ENCODE measurements around the gene AKAP10. TPM values are rescaled to one million over a fixed set of nuclear protein-coding genes. Genes with fewer than 3 reads are reported as not detected.
"Not testable (repeated sequence)": the region's sequence is repeated elsewhere in the genome, so short reads cannot be mapped to it uniquely, and the experiment has no call there.

Gene AKAP10, protein sequence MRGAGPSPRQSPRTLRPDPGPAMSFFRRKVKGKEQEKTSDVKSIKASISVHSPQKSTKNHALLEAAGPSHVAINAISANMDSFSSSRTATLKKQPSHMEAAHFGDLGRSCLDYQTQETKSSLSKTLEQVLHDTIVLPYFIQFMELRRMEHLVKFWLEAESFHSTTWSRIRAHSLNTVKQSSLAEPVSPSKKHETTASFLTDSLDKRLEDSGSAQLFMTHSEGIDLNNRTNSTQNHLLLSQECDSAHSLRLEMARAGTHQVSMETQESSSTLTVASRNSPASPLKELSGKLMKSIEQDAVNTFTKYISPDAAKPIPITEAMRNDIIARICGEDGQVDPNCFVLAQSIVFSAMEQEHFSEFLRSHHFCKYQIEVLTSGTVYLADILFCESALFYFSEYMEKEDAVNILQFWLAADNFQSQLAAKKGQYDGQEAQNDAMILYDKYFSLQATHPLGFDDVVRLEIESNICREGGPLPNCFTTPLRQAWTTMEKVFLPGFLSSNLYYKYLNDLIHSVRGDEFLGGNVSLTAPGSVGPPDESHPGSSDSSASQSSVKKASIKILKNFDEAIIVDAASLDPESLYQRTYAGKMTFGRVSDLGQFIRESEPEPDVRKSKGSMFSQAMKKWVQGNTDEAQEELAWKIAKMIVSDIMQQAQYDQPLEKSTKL
- 29.0 TPM for total RNA-seq

DNA sequence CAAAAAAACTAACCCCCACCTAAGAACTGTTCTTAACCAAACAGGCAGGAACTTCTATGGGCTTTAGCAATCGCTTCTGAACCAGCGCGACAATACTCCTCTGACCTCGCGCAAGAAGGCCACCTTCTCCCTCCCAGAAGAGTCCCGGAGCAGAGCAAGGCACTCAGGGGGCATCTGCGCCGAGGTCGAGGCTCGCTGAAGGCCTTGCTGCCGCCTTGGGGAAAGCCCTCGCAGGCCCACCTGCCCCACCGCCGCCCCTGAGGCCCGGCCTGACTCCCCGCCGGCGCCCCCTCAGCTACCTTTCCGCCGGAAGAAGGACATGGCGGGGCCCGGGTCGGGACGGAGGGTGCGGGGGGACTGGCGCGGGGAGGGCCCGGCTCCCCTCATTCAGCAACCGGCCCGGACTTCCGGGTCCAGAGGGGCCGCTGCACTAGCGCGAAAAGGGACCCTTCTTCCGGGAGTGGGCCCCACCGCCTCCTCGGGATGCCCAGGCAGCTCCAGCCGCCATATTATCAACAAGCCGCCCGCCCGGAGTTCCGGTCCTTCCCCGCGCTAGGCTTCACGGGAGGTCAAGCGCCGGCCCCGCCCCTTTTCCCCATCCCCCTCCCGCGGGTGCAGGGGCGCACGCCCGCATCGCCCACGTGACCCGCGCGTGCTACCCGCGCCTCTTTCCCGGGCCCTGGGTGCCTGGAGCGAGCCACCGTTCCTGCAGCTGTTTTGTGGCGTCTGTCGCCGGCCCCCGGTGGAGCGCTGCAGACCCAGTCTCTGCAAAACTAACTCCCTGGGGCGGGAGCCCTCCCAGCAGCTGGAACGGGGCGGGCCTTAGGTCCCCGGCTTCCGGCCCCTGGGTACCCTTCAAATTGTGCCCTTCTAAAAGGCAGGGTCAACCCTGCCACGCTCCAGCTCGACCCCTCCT, at the start of gene AKAP10:
TSS of gene AKAP10 (minus strand) at position 536 of the 916 bp plus-strand sequence. CDS start at position 387, 149 bp downstream.
- Histone ChIP-seq H3K4me3 (ENCODE audit: low read length) (peak within 1 kb of the TSS; percentile 83), H3K9me3 (ENCODE audit: low read depth, low read length) (no peaks in the 10 kb centered on the region), H3K4me1 (ENCODE audit: insufficient read depth, low read length) (peaks cover 71% of the 10 kb centered on the region), H3K27me3 (ENCODE audit: insufficient read depth, low read length) (no peaks in the 10 kb centered on the region)

DNA sequence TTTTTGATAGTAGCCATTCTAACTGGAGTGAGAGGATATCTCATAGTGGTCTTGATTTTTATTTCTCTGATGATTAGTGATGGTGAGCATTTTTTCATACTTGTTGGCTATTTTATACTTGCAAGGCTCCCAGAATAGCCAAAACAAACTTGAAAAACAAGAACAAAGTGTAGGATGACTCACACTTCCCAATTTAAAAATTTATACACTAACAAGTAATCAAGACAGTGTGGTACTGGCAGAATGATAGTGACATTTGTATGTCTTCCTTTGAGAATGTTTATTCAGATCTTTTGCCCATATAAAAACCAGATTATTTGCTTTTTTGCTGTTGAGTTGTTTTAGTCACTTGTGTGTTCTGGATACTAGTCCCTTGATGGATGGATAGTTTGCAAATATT, 49.3 kb upstream of the AKAP10 start:
- Histone ChIP-seq H3K4me1 (ENCODE audit: insufficient read depth, low read length) (peaks cover 20% of the 10 kb centered on the region), H3K4me3 (ENCODE audit: low read length) (no peak overlapping the region)

GRCh38 chr17:20022701-20023100, 45.1 kb upstream of the AKAP10 start:
- Histone ChIP-seq H3K9me3 (ENCODE audit: low read depth, low read length) (no peaks in the 10 kb centered on the region), H3K4me1 (ENCODE audit: insufficient read depth, low read length) (peaks cover 15% of the 10 kb centered on the region), H3K27me3 (ENCODE audit: insufficient read depth, low read length) (no peaks in the 10 kb centered on the region), H3K4me3 (ENCODE audit: low read length) (no peak overlapping the region)

More for the DNA sequence above, 49.3 kb upstream of the AKAP10 start:
- no peaks in the 10 kb centered on the region for H3K27me3 ChIP-seq (ENCODE audit: insufficient read depth, low read length)
- H3K9me3 ChIP-seq (ENCODE audit: low read depth, low read length), result no peaks in the 10 kb centered on the region

GRCh38 chr17:20016475-20016992, 38.9 kb upstream of the AKAP10 start:
- H3K4me3 ChIP-seq (ENCODE audit: low read length); H3K4me1 ChIP-seq (ENCODE audit: insufficient read depth, low read length); H3K9me3 ChIP-seq (ENCODE audit: low read depth, low read length): not testable (repeated sequence)
- peaks cover 25% of the 10 kb centered on the region for H3K27me3 ChIP-seq (ENCODE audit: insufficient read depth, low read length)

GRCh38 chr17:20012017-20012536, 34.4 kb upstream of the AKAP10 start:
- Histone ChIP-seq H3K27me3 (ENCODE audit: insufficient read depth, low read length) (peaks cover 49% of the 10 kb centered on the region), H3K4me3 (ENCODE audit: low read length) (no peak overlapping the region), H3K9me3 (ENCODE audit: low read depth, low read length) (no peaks in the 10 kb centered on the region), H3K4me1 (ENCODE audit: insufficient read depth, low read length) (peaks cover 20% of the 10 kb centered on the region)

- Histone ChIP-seq H3K9me3 (ENCODE audit: low read depth, low read length) (no peaks in the 10 kb centered on the region), H3K27me3 (ENCODE audit: insufficient read depth, low read length) (peaks cover 59% of the 10 kb centered on the region), H3K4me1 (ENCODE audit: insufficient read depth, low read length) (peaks cover 20% of the 10 kb centered on the region), H3K4me3 (ENCODE audit: low read length) (no peak overlapping the region)
These were observed 33.3 kb upstream of the AKAP10 start for GRCh38 chr17:20010936-20011335.

DNA sequence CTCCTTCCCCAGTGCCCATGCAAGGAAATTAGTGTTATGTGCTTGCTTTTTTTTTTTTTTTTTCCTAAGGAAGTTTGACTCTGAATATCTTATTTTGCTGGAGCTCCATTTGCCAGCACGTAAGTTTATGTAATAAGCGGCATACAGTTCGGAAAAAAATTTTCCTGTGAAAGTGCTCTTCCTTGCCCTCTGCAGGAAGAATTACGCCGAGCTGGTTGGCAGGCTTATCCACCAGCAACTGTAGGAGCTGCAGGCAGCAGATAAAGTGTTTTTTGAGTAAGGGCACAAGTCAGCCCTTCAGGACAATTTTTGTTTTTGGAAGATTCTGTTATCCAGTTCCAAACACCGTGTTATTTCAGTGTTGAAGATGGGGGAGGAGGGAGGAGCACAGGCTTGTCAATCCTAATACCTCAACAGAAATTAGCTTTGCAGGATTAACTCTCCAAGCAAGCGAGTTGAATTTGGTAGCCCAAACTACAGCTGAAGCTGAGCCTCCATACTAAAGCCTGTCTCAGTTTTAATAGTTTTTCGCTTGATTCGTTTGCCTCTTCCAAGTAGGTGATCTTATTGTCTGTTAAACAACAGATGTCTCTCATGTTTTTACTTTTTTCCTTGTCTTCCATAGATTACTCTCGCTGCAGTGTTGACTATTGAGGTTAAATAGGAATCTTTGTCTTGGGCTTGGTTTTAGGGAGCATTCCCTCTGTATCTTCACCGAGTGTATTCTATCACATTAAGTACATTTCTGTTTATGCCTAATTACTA, 32.7 kb upstream of the AKAP10 start:
- H3K9me3 ChIP-seq (ENCODE audit: low read depth, low read length), result no peaks in the 10 kb centered on the region
- peak overlapping the region; percentile 48 for H3K4me3 ChIP-seq (ENCODE audit: low read length)
- H3K4me1 ChIP-seq (ENCODE audit: insufficient read depth, low read length), result peaks cover 20% of the 10 kb centered on the region
- peaks cover 60% of the 10 kb centered on the region for H3K27me3 ChIP-seq (ENCODE audit: insufficient read depth, low read length)

- H3K27me3 ChIP-seq (ENCODE audit: insufficient read depth, low read length), result peaks cover 58% of the 10 kb centered on the region
- peak within 1 kb of the TSS; percentile 48 for H3K4me3 ChIP-seq (ENCODE audit: low read length)
- peaks cover 20% of the 10 kb centered on the region for H3K4me1 ChIP-seq (ENCODE audit: insufficient read depth, low read length)
- H3K9me3 ChIP-seq (ENCODE audit: low read depth, low read length), result no peaks in the 10 kb centered on the region
These were observed 31.9 kb upstream of the AKAP10 start, which contains the start of gene SPECC1 for GRCh38 chr17:20009302-20010098. Gene SPECC1, plus strand, starts transcription at chr17:20009359. Its CDS starts 87,293 bp downstream, at chr17:20096652.

DNA sequence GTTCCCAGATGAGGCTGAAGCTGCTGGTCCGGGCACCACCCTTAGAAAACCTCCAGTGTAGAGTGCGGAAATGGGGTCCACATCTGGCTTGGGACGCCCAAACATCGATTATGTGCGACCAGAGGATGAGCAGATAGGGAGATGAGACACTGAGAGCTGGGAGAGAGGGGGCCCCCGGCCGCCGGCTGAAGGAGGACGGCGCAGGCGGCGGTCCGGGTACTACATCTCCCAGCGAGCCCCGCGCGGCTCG, 31.3 kb upstream of the AKAP10 start:
- Histone ChIP-seq H3K4me1 (ENCODE audit: insufficient read depth, low read length) (peaks cover 20% of the 10 kb centered on the region), H3K4me3 (ENCODE audit: low read length) (peak overlapping the region; percentile 48), H3K27me3 (ENCODE audit: insufficient read depth, low read length) (peaks cover 56% of the 10 kb centered on the region), H3K9me3 (ENCODE audit: low read depth, low read length) (no peaks in the 10 kb centered on the region)

DNA sequence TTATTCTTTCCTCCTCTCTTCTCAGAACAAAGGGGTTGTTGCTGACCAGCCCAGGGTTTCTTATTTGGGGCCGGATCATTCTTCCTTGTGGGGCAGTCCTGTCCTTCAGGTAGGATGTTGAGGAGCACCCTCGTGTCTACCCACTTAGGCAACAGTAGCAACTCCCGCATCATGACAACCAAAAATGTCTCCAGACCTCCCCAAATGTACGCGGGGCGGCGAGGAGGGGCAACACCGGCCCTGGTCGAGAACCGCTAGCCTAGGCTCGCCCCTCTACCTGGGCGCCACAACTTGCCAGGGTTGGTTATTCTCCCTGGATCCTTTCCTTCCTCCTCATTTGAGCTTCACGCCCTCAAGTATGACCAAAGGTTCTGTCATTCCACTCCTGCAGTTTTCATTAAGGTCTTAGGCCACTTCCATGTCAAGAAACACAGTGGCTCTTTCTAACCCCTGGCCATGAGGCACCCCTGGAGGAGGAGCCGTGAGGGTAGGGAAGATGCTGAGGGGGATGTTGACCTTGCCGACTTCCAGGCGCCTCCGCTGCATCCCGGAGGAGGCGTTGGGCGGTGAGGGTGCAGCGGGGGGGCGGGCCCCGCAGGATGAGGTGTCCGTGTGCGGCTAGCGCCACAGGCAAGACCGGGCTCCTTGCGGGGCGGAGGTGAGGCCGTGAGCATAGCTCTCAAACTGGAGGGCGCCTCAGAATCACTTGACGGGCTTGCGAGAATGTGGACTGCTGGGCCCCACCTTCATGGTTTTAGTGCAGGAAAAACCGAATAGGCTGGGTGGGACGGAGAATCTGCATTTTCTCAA, 30.8 kb upstream of the AKAP10 start:
- H3K27me3 ChIP-seq (ENCODE audit: insufficient read depth, low read length), result peaks cover 51% of the 10 kb centered on the region
- no peaks in the 10 kb centered on the region for H3K9me3 ChIP-seq (ENCODE audit: low read depth, low read length)
- H3K4me1 ChIP-seq (ENCODE audit: insufficient read depth, low read length), result peaks cover 20% of the 10 kb centered on the region
- H3K4me3 ChIP-seq (ENCODE audit: low read length), result peak overlapping the region; percentile 48

DNA sequence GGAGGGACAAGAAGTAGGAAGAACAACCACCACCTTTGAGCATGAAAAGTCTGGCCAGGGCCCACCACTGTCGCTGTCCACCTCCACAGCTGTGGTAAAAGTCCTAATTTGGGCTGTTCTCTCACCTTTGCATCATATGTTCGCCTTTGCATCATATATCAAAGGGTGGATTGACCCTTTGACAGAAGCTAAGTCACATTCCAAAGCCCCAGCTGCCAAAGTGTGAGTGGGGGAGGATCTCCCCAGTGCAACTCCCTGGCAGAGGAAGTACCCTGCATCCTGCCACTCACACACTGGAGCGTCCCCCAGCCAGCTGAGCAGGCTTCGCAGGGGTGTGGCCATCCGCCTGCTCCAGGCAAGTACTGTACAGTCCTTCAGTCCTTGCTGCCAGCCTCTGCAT, 18.9 kb upstream of the AKAP10 start:
- H3K9me3 ChIP-seq (ENCODE audit: low read depth, low read length), result no peaks in the 10 kb centered on the region
- H3K27me3 ChIP-seq (ENCODE audit: insufficient read depth, low read length), result no peaks in the 10 kb centered on the region
- peaks cover 3% of the 10 kb centered on the region for H3K4me1 ChIP-seq (ENCODE audit: insufficient read depth, low read length)
- H3K4me3 ChIP-seq (ENCODE audit: low read length), result no peak overlapping the region

- Histone ChIP-seq H3K4me1 (ENCODE audit: insufficient read depth, low read length) (peaks cover 3% of the 10 kb centered on the region), H3K27me3 (ENCODE audit: insufficient read depth, low read length) (no peaks in the 10 kb centered on the region), H3K4me3 (ENCODE audit: low read length) (no peak overlapping the region), H3K9me3 (ENCODE audit: low read depth, low read length) (no peaks in the 10 kb centered on the region)
These were observed 18.5 kb upstream of the AKAP10 start for GRCh38 chr17:19996086-19996485.

Measured in mononuclear cell (primary cell).